HG03439 (cell line): ENCODE data around the gene HOXA5.

Source experiments
- ATAC-seq: cut with Tn5 transposase; IDR thresholded peaks from one replicate; pipeline ENCODE4 v1.9.1; 2021; ENCODE audit warnings: mild to moderate bottlenecking, moderate library complexity; ENCODE audit not compliant: unreplicated experiment

Gene HOXA5

GRCh38 chr7:27182861-27183681 is 39.6 kb upstream of the HOXA5 start:
- no peak for ATAC-seq

GRCh38 chr7:27182285-27182841 is 38.9 kb upstream of the HOXA5 start:
- ATAC-seq: no peak

GRCh38 chr7:27181795-27182275 is 38.4 kb upstream of the HOXA5 start:
- ATAC-seq: no peak

- ATAC-seq: no peak
These were observed 37.2 kb upstream of the HOXA5 start for GRCh38 chr7:27180431-27181420.

GRCh38 chr7:27179503-27180430 is 36.3 kb upstream of the HOXA5 start:
- no peak for ATAC-seq

GRCh38 chr7:27179030-27179429 is 35.5 kb upstream of the HOXA5 start:
- no peak for ATAC-seq

- no peak for ATAC-seq
These were observed 34.9 kb upstream of the HOXA5 start for GRCh38 chr7:27178366-27178765.

- ATAC-seq: no peak
These were observed 34.4 kb upstream of the HOXA5 start for GRCh38 chr7:27177795-27178320.

- no peak for ATAC-seq
These were observed 33.7 kb upstream of the HOXA5 start for GRCh38 chr7:27176962-27177794.

GRCh38 chr7:27176524-27176845 is 33.0 kb upstream of the HOXA5 start:
- ATAC-seq: no peak

GRCh38 chr7:27175626-27176523 is 32.4 kb upstream of the HOXA5 start:
- ATAC-seq: no peak

- no peak for ATAC-seq
These were observed 31.6 kb upstream of the HOXA5 start for GRCh38 chr7:27174874-27175625.

GRCh38 chr7:27173956-27174873 is 30.7 kb upstream of the HOXA5 start, which contains the start of gene HOXA10:
Gene HOXA10, minus strand, starts transcription at chr7:27174320. Its CDS starts 14 bp downstream, at chr7:27174306.
- ATAC-seq: no peak

- no peak for ATAC-seq
These were observed 30.1 kb upstream of the HOXA5 start for GRCh38 chr7:27173511-27173955.

GRCh38 chr7:27172823-27173510 is 29.5 kb upstream of the HOXA5 start:
- ATAC-seq: no peak
